Ectodermal cell (in vitro differentiated cells): Measurements from ENCODE around the gene MRPL37.

ENCODE experiments used
- H3K27ac ChIP-seq: 2 replicates; pipeline ENCODE4 v1.7.0; 2013; ENCODE audit warnings: mild to moderate bottlenecking, low read depth, low read length; ENCODE audit not compliant: insufficient read depth, poor library complexity, severe bottlenecking
- H3K27me3 ChIP-seq: 2 replicates; pipeline ENCODE4 v1.7.0; 2013; ENCODE audit warnings: mild to moderate bottlenecking, low read length; ENCODE audit not compliant: insufficient read depth, control insufficient read depth, poor library complexity, severe bottlenecking
- H3K36me3 ChIP-seq: one replicate; pipeline ENCODE4 v1.7.0; 2013; ENCODE audit warnings: low read length; ENCODE audit not compliant: control insufficient read depth, insufficient read depth
- H3K4me1 ChIP-seq: one replicate; pipeline ENCODE4 v1.7.0; 2013; ENCODE audit warnings: low read length; ENCODE audit not compliant: control insufficient read depth, insufficient read depth
- H3K4me3 ChIP-seq: 2 replicates; pipeline ENCODE4 v1.7.0; 2013; ENCODE audit warnings: low read depth, low read length, control low read depth; ENCODE audit not compliant: insufficient read depth
- H3K9me3 ChIP-seq: 2 replicates; pipeline ENCODE4 v1.7.0; 2013; ENCODE audit warnings: mild to moderate bottlenecking, low read length, moderate library complexity; ENCODE audit not compliant: control insufficient read depth
- WGBS, 2 experiments: methylation state at CpG; one replicate each; pipeline ENCODE4 v1.1.7; 2013; ENCODE audit warnings: missing lambda C conversion rate in 2 of 2; 5-methylcytosine and 5-hydroxymethylcytosine counted together

Gene MRPL37

GRCh38 chr1:54259546-54260140 lies 59.7 kb downstream of the MRPL37 start:
- H3K36me3 ChIP-seq: no peaks in the 10 kb centered on the region
- 91 to 93% methylated on average over 16 of the region's 16 CpGs for WGBS, 2 experiments

DNA sequence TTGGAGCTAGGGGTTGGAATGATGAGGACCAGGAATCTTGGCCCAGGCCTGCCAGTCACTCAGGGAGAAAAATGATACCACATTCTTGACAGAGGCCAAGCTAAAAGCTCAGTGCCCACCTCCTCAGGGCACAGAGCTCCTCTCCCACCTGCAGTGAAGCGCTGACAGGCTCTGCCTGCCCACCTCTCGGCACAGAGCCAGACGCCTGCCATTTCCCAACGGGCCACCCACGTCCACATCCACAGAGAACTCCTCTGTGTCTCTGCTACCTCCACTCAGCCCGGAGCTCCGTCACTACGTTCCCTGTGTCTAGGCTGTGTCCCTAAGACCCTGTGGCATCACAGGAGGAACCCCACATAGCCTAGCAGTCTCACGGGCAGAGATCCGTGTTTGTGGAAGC lies 60.8 kb downstream of the MRPL37 start:
- Histone ChIP-seq H3K27ac (no peak overlapping the region), H3K4me1 (peaks cover 27% of the 10 kb centered on the region), H3K9me3 (no peaks in the 10 kb centered on the region), H3K4me3 (no peak overlapping the region), H3K27me3 (no peaks in the 10 kb centered on the region), H3K36me3 (no peaks in the 10 kb centered on the region)
- 95 to 96% methylated on average over 10 of the region's 10 CpGs for WGBS, 2 experiments

More at GRCh38 chr1:54259546-54260140, 59.7 kb downstream of the MRPL37 start:
- no peak overlapping the region for H3K4me3 ChIP-seq
- H3K4me1 ChIP-seq: peaks cover 26% of the 10 kb centered on the region
- H3K27ac ChIP-seq: no peak overlapping the region
- H3K27me3 ChIP-seq: no peaks in the 10 kb centered on the region
- no peaks in the 10 kb centered on the region for H3K9me3 ChIP-seq

DNA sequence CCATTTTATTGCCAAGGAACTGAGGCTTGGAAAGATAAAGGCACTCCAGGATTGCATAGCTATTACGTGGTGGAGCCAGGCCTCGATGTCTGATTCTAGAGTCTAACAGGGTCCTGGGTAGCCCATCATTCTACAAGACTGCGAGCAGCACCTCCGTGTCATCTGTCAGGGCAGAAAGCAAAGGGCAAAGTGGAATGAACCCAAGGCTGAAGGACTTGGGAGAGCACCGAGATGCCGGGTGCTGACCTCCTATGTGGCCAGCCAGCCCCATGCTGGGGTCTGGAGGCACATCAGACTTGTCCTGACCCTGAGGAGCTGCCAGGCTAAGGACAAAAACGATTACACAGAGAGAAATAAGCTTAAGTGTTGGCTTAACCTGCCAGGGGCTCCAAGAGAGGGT lies 62.3 kb downstream of the MRPL37 start:
- H3K27me3 ChIP-seq: no peaks in the 10 kb centered on the region

GRCh38 chr1:54263601-54264226 lies 63.7 kb downstream of the MRPL37 start:
- 89 to 91% methylated on average over 6 of the region's 6 CpGs for WGBS, 2 experiments
- Histone ChIP-seq H3K4me1 (peaks cover 10% of the 10 kb centered on the region), H3K4me3 (no peak overlapping the region), H3K27me3 (no peaks in the 10 kb centered on the region), H3K36me3 (no peaks in the 10 kb centered on the region), H3K9me3 (no peaks in the 10 kb centered on the region), H3K27ac (no peak overlapping the region)

More for the DNA sequence above, 62.3 kb downstream of the MRPL37 start:
- H3K4me1 ChIP-seq: peaks cover 18% of the 10 kb centered on the region
- H3K9me3 ChIP-seq: no peaks in the 10 kb centered on the region
- no peak overlapping the region for H3K4me3 ChIP-seq
- WGBS, 2 experiments: 93 to 95% methylated on average over 7 of the region's 7 CpGs
- H3K27ac ChIP-seq: no peak overlapping the region
- H3K36me3 ChIP-seq: no peaks in the 10 kb centered on the region

DNA sequence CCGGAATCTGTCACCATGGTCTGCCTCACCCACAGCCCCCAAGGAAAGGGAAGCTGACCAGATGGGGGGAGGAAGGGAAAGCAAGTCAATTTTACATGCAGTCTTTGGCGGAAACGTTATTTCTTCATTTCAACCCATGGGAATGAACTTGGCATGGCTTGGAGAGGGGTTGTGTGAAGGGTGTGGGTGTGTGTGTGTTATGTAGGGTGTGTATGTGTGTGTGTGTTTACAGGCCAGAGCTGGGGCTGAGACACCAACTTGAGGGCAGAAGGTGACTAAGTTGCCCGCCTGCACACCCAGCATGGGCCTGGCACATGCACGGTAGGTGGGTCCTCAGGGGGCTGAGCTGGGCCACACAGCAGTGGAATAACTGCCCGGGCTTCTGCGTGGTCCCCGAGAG lies 65.2 kb downstream of the MRPL37 start:
- Histone ChIP-seq H3K27me3 (no peaks in the 10 kb centered on the region), H3K9me3 (no peaks in the 10 kb centered on the region), H3K4me1 (peaks cover 14% of the 10 kb centered on the region), H3K27ac (no peak overlapping the region), H3K4me3 (no peak overlapping the region), H3K36me3 (no peaks in the 10 kb centered on the region)
- WGBS, 2 experiments: 91 to 95% methylated on average over 8 of the region's 8 CpGs

- Histone ChIP-seq H3K36me3 (no peaks in the 10 kb centered on the region), H3K4me1 (peaks cover 14% of the 10 kb centered on the region), H3K27me3 (no peaks in the 10 kb centered on the region), H3K4me3 (no peak overlapping the region), H3K9me3 (no peaks in the 10 kb centered on the region), H3K27ac (no peak overlapping the region)
- 89 to 90% methylated on average over 6 of the region's 6 CpGs for WGBS, 2 experiments
Measured at GRCh38 chr1:54265659-54266058, 65.7 kb downstream of the MRPL37 start.

GRCh38 chr1:54266195-54266594 lies 66.2 kb downstream of the MRPL37 start:
- Histone ChIP-seq H3K9me3 (no peaks in the 10 kb centered on the region), H3K4me3 (no peak overlapping the region), H3K36me3 (no peaks in the 10 kb centered on the region), H3K27me3 (no peaks in the 10 kb centered on the region), H3K27ac (no peak overlapping the region), H3K4me1 (peaks cover 10% of the 10 kb centered on the region)
- 91 to 97% methylated on average over 2 of the region's 2 CpGs for WGBS, 2 experiments

GRCh38 chr1:54266908-54267307 lies 66.9 kb downstream of the MRPL37 start:
- no peak overlapping the region for H3K4me3 ChIP-seq
- no peaks in the 10 kb centered on the region for H3K27me3 ChIP-seq
- H3K9me3 ChIP-seq: no peaks in the 10 kb centered on the region
- 93 to 94% methylated on average over 5 of the region's 5 CpGs for WGBS, 2 experiments
- H3K4me1 ChIP-seq: peaks cover 7% of the 10 kb centered on the region
- H3K27ac ChIP-seq: no peak overlapping the region
- no peaks in the 10 kb centered on the region for H3K36me3 ChIP-seq
